Central memory CD4-positive, alpha-beta T cell (primary cell): ENCODE results near the gene MANSC1.
"Not testable (repeated sequence)": the region's sequence is repeated elsewhere in the genome, so short reads cannot be mapped to it uniquely, and the experiment has no call there.

Experiments
- DNase-seq: peaks from one replicate; pipeline ENCODE4 v3.0.0; 2022

The MANSC1 gene

DNA sequence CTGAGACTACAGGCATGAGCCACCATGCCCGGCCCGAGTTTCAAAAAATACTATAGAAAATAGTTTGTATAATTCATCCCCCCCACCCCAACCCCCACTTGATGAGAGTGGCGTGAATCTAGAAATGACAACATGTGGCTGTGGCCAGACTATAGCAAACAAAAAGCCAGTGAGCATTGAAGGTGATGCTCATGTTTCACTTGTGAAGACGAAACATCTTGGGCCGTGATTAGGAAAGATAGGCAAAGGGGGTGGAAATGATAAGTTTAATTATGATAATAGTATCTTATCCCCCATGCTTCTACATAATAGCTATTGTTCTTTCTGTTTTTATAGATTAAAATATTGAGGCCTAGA, 15.4 kb upstream of the MANSC1 start:
- DNase-seq: no peak

DNA sequence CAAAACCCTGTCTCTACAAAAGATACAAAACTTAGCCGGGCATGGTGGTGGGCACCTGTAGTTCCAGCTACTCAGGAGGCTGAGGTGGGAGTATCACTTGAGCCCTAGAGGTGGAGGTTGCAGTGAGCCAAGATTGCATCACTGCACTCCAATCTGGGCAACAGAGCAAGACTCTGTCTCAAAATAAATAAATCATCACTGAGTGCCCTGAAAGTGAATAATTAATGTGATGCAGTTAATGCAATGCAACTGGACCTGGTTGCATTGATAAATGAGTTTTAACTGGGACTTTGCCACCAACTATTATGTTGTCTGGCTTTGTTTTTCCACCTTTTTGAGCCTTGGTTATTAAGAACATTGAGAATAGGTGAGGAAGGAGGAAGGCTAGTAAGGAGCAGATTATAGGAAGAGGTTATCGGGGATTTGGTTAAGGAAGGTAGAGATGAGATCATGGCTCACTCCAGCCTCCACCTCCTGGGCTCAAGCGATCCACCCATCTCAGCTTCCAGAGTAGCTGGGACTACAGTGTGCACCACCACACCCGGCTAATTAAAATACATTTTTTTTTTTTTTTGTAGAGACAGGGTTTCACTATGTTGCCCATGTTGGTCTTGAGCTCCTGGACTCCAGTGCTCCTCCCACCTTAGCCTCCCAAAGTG, 14.9 kb upstream of the MANSC1 start:
- DNase-seq: no peak

DNA sequence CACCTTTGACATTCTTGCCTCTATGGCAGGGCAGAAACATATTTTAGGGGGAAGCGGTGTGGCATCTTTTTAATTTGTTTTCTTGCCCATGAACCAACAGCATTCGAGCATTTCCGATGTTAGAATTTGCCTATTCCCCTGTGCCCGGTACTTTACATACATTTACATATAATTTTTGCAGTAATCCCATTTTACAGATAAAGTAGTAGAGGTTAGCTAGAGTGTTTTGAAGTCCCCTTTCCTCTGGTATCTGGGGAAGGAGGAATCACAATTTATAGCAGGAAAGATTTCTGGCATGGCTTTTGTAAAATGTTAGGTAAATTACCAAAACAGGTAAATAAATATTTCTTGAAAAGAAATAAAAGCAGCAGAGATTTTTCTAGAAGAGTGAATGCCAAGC, 8.5 kb upstream of the MANSC1 start:
- no peak for DNase-seq

DNA sequence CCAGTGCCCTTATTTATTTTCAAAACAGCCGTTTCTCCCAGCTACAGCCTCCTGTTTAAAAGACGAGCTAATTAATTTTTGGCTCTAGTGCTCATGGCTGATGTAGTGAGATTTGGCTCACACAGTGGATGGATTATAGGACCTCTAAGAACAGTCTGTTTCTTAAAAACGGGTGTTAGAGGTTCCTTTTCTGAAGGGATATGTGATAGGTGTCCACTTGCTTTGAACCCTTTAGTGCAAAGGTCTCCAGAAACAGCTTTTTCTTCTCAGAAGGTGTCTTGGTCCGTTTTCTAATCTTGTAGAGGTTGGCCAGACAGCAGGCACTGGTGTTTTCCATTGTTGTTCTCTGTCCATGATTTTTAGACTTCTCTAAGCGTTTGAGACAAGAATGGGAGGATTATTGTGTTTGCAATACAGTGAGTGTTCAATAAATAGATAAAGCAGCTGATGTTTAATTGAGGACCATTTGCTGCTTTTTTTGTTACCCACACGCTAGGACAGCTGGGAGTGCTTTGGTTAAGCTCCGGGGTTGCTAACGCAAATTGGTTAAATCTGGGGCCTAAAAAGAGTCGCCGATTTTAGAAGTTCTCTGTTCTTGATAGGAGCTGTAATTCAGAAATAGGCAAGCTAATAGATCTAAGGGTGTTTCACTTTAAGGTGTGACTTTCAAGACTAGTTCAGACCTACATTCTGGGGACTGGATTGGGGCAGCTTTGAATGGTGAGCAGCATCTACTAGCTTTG, 7.8 kb upstream of the MANSC1 start:
- peak; percentile 17 for DNase-seq

DNA sequence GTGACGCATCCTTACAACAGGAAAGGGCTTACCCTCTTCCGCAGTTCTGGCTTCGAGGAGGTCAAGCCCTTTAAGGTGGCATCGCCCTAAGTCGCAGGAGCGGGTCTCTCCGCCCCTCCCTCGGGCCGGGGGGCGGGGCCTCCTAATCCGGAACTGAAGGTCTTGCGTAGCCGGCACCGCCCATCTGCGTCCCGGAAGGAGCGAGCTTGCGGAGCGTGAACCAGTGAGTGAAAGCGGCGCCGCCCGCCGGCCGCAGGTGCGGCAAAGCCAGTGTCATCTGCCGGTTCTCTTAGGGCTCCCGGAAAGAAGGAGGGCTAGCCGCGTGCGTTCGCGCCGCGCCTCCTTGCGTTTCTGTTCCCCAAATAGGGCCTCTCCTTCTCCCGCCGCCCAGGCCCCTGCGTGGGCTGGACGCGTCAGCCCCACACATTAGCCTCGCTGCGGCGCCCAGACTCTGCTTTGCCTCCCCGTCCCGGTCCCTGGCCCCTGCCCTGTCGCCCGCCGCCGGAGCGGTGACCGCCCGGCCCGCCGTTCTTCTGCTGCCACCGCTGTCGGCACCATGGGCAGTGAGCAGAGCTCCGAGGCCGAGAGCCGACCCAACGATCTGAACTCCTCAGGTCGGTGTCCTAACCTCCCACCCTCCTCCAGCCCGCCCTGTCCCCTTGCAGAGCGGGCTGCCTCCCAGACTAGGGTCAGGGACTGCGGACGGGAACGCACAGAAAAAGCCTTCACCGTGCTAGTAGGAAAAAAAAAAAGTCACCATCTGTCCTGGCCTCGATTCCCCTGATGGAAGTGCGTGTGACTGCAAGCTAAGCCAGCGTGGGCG, 7.1 kb upstream of the MANSC1 start, which contains the start of gene BORCS5:
BORCS5 (plus strand) TSS at position 183 of the 823 bp plus-strand sequence; CDS start at position 557, 374 bp downstream.
- DNase-seq: peak; percentile 99

DNA sequence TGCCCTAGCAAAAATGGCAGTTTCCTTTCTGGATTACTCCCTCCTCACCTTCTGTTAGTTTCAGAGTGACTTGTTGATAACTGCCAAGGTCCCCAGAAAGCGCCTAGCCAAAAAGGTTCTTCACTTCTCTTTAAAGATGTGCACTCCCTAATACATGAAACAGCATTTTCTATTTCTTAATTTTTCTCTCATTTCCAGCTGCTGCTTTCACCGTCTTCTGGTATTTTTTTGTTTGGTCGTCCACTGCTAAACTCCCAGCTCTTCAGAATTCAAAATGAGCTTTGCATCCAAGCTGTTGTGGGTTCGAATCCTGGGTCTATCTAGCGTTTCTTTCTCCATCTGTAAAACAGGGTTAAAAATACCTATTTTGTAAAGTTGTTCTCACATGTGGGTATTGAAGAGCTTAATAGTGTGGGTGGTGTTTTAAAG, 6.4 kb upstream of the MANSC1 start:
- no peak for DNase-seq

DNA sequence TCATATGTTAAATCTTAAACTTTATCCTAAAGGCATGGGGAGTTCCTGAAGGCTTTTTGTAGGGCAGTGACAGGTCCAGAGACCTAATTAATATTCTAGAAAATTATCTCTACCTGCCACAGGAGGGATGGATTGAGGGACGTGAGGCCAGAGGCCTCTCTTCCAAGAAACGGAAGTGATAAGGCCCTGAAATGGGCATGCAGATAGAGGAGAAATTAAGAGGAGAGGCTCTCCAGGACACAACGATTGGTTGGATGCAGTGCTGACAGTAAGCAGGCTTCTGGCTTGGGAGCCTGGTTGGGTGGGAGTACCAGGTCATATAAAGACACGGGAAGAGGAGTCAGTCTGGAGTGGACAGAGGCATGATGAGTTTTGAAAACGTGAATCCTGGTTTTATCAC, 3.8 kb upstream of the MANSC1 start:
- DNase-seq: no peak

DNA sequence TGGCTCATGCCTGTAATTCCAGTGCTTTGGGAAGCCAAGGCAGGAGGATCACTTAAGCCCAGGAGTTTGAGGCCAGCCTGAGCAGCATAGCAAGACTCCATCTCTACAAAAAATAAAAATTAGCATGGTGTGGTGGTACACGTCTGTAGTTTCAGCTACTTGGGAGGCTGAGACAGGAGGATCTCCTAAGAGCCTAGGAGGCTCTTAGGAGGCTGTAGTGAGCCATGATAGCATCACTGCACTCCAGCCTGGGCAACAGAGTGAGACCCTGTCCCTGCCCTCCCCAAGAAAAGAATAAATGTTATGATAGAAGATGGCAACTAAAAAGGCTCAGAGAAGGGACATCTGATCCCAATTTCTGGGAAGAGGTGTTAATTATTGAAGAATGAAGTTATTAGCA, 3.2 kb upstream of the MANSC1 start:
- no peak for DNase-seq

DNA sequence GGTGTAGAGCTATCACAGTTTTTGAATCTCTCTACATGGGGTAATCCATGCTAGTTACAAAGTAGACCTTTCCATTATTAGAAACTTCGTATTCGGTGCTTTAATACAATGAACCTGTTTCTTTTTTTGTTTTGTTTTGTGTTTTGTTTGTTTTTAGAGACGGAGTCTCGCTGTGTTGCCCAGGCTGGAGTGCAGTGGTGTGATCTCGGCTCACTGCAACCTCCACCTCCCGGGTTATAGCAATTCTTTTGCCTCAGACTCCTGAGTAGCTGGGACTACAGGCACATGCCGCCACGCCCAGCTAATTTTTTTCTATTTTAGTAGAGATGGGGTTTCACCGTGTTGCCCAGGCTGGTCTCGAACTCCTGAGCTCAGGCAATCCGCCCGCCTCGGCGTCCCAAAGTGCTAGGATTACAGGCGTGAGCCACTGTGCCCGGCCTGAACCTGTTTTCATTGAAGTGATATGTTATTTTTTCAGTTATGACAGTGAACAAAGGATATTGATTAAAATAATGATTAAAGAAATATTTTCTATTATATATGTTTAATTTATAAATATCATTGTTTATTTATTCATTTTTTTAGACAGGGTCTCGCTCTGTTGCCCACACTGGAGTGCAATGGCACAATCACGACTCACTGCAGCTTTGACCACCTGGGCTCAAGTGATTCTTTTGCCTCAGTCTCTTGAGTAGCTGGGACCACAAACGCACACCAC, 1.6 kb upstream of the MANSC1 start:
- DNase-seq: not testable (repeated sequence)

DNA sequence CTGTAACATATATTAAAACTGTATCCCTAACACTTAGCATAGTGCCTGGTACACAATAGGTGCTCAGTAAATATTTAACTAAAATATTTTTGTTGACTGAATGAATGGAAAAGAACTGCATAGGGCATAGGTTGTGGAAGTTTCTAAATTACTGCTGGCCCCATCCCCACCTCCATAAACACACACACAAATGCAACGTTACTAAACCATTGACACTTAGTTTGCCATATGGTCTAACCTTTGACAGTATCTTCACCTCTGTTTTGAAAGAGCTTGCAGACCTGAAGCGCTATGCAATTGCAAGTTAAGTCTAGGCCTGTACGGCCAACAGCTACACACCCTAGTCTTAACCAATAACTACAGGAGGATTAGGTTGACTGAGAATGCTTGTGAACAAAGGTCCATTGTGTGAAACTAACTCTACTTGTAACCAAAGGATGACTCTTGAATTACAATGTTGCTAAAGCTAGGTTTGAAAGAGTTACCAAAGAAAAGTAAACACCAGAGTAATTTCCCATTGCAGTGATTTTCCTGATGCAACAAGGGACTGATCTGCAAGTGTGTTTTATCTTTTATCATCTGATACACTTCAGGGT, 924 bp upstream of the MANSC1 start:
- no peak for DNase-seq

DNA sequence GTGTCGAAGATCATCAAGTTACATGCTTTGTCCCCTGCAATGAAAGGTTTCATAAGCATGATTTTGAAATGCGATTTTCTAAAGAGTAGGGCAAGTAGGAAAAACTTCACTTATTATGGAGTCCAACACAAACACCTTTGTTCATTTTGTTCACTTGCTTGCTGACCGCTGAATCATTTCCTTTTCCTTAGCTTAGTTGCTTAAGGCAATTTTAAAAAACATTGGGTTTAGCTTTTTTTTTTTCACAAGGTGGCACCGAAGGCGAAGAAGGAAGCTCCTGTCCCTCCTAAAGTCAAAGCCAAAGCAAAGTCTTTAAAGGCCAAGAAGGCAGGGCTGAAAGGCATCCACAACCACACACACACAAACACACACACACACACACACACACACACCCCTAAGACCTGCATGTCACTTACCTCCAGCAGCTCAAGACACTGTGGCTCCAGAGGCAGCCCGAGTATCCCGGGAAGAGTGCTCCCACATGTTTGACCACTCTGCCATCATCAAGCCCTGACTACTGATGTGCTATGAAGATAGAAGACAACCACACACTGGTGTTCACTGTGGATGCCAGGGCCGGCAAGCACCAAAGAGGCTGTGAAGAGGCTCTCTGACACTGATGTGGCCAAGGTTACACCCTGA, 11.4 kb downstream of the MANSC1 start:
- no peak for DNase-seq

DNA sequence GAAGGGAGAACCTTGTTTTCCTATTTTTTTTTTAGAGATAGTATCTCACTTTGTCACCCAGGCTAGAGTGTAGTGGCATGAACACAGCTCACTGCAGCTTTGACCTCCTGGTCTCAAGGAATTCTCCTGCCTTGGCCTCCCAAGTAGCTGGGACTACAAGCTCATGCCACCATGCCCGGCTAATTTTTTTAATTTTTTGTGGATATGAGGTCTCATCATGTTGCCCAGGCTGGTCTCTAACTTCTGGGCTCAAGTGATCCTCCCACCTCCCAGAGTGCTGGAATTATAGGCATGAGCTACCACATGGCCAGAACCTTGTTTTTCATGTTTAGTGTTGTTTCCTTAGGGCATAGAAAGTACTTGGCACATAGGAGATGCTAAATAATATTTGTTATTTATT, 13.5 kb downstream of the MANSC1 start:
- no peak for DNase-seq

DNA sequence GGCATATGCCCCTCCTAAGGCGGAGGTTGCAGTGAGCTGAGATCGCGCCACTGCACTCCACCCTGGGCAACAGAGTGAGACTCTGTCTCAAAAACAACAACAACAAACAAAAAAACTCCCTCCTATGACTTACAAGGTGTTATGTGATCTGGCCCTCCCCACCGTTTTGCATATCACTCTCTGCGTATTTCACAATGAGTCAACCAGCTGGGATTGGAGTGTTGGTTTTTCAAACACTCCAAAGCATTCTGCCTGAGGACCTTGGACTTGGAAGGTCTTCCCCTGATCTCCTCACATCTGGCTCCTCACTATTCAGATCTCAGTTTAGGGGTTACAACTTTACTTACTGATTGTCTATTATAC, 14.0 kb downstream of the MANSC1 start:
- DNase-seq: no peak

DNA sequence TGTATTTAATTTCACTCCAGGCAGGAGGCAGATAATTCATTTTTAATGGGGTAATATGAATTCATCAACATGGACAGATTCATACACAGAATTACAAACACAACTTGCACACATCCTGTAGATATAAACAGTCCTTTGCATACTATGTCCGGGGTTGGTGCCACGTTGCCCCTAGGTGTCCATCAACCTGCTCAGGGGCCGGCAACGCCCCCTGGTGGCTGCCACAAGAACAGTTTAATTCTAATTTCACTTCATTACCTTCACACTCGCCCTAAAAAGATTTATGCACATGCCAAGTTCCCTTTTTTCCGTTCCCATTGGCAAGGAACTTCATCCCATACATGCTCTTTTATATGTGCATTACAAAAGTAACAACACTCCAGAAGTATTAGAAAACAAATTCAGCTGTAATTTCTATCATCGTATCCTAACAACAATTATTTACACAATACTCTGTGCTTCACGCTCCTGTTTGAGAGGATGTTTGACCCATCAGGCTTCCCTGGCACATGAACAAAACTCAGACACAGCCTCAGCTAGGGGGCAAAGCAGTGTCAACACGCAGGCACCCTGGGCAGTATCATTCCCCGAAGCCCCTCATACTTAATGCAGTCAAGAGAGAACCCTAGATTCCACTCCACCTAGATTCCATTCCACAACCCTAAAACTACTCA, 15.5 kb downstream of the MANSC1 start:
- DNase-seq: peak; percentile 59

DNA sequence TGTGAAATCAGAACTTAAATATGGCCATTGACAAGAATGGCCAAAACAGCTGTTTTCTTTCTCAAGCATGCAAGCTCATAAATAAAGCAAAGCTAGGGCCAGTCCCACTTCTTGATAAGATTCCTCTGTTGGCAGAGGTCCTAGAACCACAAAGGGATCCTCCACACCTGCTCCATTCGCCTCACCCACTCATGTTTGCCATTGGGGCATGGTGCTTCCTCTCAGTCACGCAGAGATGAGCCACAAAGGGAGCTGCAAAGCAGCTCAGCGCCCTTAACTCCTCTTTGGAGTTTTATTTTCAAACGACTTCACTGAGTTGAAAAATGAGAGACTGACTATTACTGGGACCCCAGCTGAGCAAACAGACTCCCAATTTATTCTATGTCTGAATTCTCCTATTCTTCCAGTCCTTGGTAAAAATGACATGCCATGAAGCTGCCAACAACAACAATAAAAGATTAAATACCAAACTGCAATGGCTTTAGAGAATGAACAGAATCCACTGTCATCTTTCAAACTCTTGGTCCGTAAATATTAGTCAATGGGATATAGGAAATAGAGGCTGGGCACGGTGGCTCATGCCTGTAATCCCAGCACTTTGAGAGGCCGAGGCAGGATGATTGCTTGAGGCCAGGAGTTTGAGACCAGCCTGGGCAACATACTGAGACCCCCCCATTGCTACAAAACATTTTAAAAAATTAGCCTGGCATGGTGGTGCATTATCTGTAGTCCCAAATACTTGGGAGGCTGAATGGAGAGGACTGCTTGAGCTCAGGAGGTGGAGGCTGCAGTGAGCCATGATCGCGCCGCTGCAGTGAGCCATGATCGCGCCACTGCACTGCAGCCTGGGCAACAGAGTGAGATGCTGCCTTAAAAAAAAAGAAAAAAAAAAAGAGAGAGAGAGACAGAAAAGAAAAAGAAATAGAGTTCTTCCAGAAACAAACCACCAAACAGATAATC, 16.4 kb downstream of the MANSC1 start:
- no peak for DNase-seq

DNA sequence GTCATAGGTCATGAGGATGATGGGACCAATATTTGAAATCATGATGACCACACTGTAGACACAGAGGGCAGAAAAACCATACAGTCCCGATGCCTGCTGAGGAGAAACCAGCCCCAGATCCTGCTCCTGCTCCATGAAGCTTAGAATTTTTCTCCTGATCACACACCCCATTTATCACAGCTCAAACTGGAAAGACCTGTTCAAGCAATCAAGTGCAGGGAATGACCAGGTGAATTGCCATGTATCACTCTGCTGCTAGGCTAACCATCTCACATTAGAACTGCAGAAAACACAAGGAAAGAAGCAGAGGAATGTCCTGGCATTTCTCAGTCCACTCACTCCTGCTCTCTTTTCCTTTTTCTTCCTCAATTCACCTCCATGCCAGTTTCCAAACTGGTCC, 18.1 kb downstream of the MANSC1 start:
- DNase-seq: no peak

DNA sequence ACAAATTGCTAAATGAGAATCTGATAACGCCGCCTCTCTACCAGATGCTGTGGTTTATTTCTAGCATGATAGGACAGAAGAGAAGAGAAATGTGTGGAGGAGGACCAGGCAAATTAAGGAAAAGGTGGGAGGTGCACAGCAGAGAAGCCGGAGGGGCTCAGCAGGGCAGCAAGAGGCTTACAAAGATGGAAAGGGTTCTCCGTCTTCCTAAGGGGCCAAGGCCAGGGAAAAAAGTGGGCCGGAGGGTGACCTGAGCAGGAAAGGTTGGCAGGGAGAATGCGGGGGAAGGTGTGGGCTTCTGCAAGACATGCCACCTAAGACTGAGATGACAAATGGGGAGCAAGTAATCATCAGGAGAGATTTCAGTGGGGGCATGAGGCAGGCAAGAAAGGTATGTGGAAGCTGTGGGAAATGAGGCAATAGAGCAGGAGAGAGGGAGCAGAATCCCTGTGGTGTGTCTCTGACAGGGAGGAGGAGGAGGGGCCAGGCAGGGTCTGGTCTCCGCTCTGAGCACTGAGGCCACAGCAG, 18.7 kb downstream of the MANSC1 start:
- DNase-seq: no peak

DNA sequence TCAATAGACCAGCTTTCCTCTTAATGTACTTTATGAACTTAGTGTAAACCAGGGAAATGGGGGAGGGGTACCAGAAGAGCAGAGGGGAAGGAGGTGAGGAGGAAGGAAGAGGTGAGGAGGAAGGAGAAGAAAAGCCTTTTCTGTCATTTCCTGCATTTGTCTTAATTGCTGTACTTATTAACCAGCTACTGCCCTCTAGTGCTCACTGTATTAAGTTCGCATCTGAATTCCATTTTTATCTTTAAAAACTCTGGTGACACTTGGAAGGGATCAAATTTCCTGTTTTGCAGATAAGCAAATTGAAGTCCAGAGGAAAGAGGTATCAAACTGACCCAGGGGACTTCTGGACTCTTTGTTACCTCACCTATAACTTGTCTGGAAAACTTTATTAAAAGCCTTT, 22.2 kb downstream of the MANSC1 start:
- DNase-seq: peak; percentile 55

DNA sequence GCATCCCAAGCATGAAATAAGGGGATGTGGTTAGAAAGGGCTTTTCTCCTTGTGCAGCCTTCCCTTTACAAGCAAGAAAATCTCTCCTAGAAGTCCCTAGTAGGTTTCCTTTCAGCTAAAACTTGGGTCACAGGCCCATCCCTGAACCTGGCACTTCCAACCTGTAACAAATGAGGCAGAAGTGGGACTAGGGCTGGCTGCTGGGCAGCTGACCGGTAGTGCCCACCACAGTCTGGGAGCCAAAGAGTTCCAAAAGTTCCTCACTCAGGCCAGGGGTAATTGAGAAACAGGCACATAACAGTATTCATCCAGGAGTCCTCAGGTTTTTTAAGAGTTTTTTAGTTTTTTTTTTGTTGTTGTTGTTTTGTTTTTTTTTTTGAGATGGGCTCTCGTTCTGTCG, 23.8 kb downstream of the MANSC1 start:
- DNase-seq: no peak

DNA sequence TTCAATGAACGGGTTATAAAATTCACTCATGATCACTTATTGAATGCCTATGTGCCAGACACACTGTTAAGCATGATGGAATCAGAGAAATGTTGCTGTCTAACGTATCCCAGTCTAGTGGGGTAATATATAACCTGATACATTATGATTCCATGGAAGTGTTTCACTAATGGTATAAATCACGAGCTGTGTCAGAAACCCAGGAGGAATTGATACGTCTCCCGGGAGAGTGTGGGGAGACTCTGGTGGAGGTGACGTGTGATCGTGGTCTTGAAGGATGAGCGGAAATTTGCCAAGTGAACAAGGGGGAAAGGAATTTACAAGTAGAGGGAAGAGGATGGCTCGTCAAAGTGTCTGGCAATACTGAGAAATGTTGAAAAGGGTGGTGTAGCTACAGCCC, 26.5 kb downstream of the MANSC1 start:
- DNase-seq: no peak
